G401.6 (cell line): ENCODE results near the gene DDIAS.
A peak's percentile ranks its signal among the peaks of the same experiment; 100 is the strongest.
"Not testable (repeated sequence)": the region's sequence is repeated elsewhere in the genome, so short reads cannot be mapped to it uniquely, and the experiment has no call there.

Source experiments
- FAIRE-seq: peaks from 2 replicates; lab custom pipeline; 2012; peaks lifted over from hg19 to GRCh38; lab: Jason Lieb, UNC

DDIAS gene

GRCh38 chr11:82901165-82901921 lies at the start of gene DDIAS:
Gene DDIAS, plus strand, starts transcription at chr11:82901736. Its CDS starts 13,003 bp downstream, at chr11:82914739.
- peak; percentile 97 for FAIRE-seq

DNA sequence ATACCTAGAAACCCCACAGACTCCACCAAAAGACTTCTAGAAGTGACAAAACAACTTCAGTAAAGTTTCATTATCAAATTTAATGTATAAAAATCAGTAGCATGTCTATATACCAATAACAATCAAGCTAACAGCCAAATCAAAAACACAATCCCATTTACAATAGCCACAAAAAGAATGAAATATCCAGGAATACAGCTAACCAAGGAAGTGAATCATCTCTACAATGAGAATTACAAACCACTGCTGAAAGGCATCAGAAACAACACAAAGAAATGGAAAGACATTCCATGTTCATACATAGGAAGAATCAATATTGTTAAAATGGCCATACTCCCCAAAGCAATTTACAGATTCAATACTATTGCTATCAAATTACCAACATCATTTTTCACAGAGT lies 47.3 kb upstream of the DDIAS start:
- FAIRE-seq = no peak

DNA sequence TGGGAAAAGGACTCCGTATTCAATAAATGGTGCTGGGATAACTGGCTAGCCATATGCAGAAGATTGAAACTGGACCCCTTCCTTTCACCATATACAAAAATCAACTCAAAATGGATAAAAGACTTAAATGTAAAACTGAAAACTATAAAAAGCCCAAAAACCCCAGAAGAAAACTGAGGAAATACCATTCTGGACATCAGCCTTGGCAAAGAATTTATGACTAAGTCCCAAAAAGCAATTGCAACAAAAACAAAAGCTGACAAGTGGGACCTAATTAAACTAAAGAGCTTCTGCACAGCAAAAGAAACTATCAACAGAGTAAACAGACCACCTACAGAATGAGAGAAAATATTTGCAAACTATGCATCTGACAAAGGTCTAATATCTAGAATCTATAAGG lies 46.6 kb upstream of the DDIAS start:
- FAIRE-seq = not testable (repeated sequence)

DNA sequence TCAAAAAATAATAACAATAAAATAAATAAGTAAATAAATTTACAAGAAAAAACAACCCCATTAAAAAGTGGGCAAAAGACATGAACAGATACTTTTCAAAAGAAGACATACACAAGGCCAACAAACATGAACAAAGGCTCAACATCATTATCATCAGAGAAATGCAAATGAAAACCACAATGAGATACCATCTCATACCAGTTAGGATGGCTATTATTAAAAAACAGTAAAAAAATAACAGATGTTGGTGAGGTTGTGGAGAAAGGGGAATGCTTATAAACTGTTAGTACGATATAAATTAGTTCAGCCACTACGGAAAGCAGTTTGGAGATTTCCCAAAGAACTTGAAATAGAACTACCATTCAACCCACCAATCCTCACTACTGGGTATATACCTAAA lies 45.9 kb upstream of the DDIAS start:
- FAIRE-seq = no peak

GRCh38 chr11:82857145-82857544 lies 44.4 kb upstream of the DDIAS start:
- FAIRE-seq = no peak

DNA sequence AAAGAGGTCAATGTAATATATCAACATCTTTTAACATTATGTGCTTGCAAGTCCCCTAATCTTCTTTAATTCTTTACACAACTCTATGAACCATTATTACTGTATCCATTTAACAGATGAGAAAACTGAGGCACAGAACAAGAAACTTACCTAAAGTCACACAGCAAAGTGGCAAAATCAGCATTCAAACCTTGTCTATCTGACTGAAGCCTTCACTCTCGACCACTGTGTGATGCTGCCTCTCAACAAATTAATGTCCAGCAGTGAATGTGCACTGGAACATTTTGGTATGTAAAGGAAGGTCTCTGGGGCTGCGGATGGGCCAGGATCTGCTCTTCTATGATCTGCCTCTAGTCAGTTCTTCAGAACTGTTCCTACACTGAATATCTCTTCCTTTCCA lies 43.4 kb upstream of the DDIAS start:
- no peak for FAIRE-seq

GRCh38 chr11:82858556-82859091 lies 42.9 kb upstream of the DDIAS start:
- FAIRE-seq = peak; percentile 96

DNA sequence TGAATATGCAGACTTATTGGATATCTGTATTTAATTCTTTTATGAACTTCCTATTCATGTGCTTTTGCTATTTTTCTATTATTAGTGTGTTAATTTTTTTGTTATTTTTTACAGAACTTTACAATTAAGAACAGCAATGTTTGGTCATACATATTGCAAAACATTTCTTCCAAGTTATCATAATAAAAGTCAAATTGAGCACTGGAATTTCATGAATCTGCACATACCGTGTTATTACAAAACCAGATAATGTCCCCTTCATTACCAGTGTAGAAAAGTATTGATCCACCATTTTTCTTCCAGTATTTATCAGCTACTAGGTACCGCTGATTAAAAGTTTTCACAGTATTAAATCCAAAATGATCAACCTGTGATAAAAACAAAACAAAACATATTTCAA lies 41.8 kb upstream of the DDIAS start:
- FAIRE-seq = no peak

- no peak for FAIRE-seq
Measured at GRCh38 chr11:82862379-82862778, 39.2 kb upstream of the DDIAS start.

DNA sequence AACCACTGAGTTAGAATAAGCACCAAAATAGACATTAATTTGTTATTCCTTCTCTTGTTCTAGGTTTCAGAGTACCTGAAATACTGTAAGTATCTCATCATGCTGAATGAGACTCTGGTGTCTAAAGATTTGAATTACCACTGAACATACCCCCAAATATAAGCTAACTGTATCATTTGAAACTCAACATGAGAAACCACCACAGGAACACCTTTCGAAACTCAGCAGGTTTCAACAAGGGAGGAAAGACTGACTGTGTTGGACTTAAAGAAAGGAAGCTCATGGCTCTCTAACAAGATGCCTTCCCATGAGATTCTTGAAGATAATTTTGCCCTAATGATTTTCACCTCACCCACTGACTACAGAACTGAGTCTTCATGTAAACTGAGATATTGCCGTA lies 38.3 kb upstream of the DDIAS start:
- FAIRE-seq = no peak

GRCh38 chr11:82864268-82864667 lies 37.3 kb upstream of the DDIAS start:
- FAIRE-seq = no peak

- FAIRE-seq = no peak
Measured at GRCh38 chr11:82865841-82866240, 35.7 kb upstream of the DDIAS start.

DNA sequence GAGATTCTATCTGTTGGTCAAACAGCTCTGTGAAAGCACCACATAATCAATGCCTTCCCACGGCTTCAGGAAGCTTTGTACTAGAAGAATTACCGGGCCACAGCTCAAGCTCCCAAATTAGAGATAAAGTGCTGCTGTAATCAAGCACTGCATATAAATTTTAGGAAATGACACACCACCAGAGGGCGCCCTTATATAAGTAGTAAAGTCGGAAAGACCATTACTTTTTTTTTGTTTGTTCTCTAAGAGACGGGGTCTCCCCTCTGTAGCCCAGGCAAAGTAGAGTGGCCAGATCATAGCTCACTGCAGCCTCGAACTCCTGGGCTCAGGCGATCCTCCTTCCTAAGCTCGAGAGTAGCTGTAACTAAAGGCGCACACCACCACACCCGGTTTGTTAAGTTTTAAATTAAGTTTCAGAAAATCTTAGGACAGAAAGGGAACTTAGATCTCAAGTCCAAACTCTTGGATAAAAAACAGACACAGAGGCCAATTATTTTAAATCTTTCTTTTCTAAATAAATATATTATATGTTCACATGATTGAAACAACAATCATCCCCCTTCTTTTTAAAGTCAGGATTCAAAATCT lies 33.9 kb upstream of the DDIAS start:
- FAIRE-seq = peak; percentile 83

DNA sequence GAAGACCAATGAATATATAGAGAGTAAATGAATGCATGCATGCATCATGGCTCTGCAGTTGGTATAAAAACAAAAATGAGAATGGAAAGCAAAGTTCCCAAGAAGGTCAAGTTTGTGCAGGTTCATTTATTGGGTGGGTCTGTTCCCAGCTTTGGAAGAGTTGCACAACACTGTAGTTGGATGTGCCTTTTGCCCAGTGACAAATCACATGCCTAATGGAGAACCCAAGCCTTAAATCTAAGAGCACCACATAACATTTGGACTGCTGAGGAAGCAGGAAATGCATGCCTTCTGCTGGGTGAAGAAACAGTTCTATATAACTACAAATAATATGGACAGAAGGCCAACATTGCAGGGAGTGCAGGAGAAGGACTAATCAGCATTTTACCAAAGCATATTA lies 31.9 kb upstream of the DDIAS start:
- FAIRE-seq = no peak

- no peak for FAIRE-seq
Measured at GRCh38 chr11:82871646-82872045, 29.9 kb upstream of the DDIAS start.

- FAIRE-seq = no peak
Measured at GRCh38 chr11:82872377-82873150, 29.0 kb upstream of the DDIAS start.

DNA sequence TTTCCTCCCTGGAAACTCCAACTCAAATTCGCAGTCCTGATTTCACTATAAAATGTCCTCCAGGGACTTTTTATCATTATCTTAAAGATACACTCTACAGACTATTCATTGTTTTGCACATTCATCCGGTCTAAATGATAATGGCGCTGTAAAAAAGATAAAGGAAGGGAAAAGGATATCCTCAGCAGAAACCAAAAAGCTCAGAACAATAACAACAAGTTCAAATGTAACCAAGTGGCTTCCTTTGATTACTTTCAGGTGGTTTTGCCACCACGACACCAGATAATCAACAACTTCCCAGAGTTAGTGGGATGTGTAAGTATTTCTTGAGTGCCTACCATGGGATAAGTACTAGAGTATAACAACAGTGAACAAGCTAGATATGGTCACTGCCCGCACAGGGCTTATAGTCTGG lies 27.6 kb upstream of the DDIAS start:
- no peak for FAIRE-seq

- no peak for FAIRE-seq
Measured at GRCh38 chr11:82874646-82875523, 26.7 kb upstream of the DDIAS start.

GRCh38 chr11:82883853-82884252 lies 17.7 kb upstream of the DDIAS start:
- no peak for FAIRE-seq

GRCh38 chr11:82889133-82890001 lies 12.2 kb upstream of the DDIAS start:
- FAIRE-seq = no peak

DNA sequence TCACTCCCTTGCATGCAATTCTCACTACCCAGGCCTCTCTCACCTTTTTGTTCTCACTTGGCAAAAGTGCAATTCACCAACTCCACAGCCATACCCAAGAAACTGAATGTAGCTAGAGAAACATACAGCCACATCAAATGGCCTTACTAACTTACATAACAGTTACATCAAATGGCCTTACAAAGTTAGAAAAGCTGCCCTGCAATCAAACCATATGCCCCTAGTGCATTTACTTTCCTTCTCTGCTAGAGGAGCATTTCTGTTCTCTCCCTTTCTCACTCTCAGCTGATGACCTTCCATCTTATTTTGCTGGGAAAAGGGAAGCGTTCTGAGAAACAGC lies 11.6 kb upstream of the DDIAS start:
- no peak for FAIRE-seq
